ENCODE results near the gene GSDMA.

The GSDMA gene

GRCh38 chr17:39974433-39974832 is 11.6 kb downstream of the GSDMA start:
- no peak for DNase-seq (ENCODE audit: low spot score in 2 of 2)
- Mint-ChIP-seq H3K36me3 (ENCODE audit: insufficient read depth) (peaks cover 2% of the 10 kb centered on the region), H3K9me3 (no peaks in the 10 kb centered on the region), H3K4me3 (no peak overlapping the region), H3K27ac (ENCODE audit: low read depth) (no peak overlapping the region), H3K27me3 (peaks cover 35% of the 10 kb centered on the region), H3K4me1 (peaks cover 4% of the 10 kb centered on the region)
- ATAC-seq (replicated peaks; ENCODE audit: extremely low read depth, poor library complexity, severe bottlenecking) = no peak

- DNase-seq (ENCODE audit: low spot score in 2 of 2) (no peak), ATAC-seq (replicated peaks; ENCODE audit: extremely low read depth, poor library complexity, severe bottlenecking) (no peak)
- H3K36me3 Mint-ChIP-seq (ENCODE audit: insufficient read depth) = peaks cover 7% of the 10 kb centered on the region
- peaks cover 14% of the 10 kb centered on the region for H3K4me1 Mint-ChIP-seq
- H3K27ac Mint-ChIP-seq (ENCODE audit: low read depth) = no peak overlapping the region
- H3K9me3 Mint-ChIP-seq = no peaks in the 10 kb centered on the region
- H3K4me3 Mint-ChIP-seq = no peak overlapping the region
- peaks cover 22% of the 10 kb centered on the region for H3K27me3 Mint-ChIP-seq
Observed at GRCh38 chr17:39975801-39976200, 13.0 kb downstream of the GSDMA start.

GRCh38 chr17:39979016-39979670 is 16.3 kb downstream of the GSDMA start:
- H3K9me3 Mint-ChIP-seq = no peaks in the 10 kb centered on the region
- no peak overlapping the region for H3K4me3 Mint-ChIP-seq
- DNase-seq (ENCODE audit: low spot score in 2 of 2) (no peak), ATAC-seq (replicated peaks; ENCODE audit: extremely low read depth, poor library complexity, severe bottlenecking) (no peak)
- no peak overlapping the region for H3K27ac Mint-ChIP-seq (ENCODE audit: low read depth)
- peaks cover 18% of the 10 kb centered on the region for H3K36me3 Mint-ChIP-seq (ENCODE audit: insufficient read depth)
- H3K4me1 Mint-ChIP-seq = peaks cover 26% of the 10 kb centered on the region
- H3K27me3 Mint-ChIP-seq = peaks cover 4% of the 10 kb centered on the region

GRCh38 chr17:39979893-39980350 is 17.1 kb downstream of the GSDMA start:
- H3K27me3 Mint-ChIP-seq = no peaks in the 10 kb centered on the region
- peak overlapping the region; percentile 91 for H3K4me3 Mint-ChIP-seq
- H3K36me3 Mint-ChIP-seq (ENCODE audit: insufficient read depth) = peaks cover 20% of the 10 kb centered on the region
- peaks cover 26% of the 10 kb centered on the region for H3K4me1 Mint-ChIP-seq
- H3K9me3 Mint-ChIP-seq = no peaks in the 10 kb centered on the region
- ATAC-seq (replicated peaks; ENCODE audit: extremely low read depth, poor library complexity, severe bottlenecking) = peak; percentile 12
- DNase-seq (ENCODE audit: low spot score in 2 of 2) = no peak
- H3K27ac Mint-ChIP-seq (ENCODE audit: low read depth) = peak overlapping the region; percentile 96

DNA sequence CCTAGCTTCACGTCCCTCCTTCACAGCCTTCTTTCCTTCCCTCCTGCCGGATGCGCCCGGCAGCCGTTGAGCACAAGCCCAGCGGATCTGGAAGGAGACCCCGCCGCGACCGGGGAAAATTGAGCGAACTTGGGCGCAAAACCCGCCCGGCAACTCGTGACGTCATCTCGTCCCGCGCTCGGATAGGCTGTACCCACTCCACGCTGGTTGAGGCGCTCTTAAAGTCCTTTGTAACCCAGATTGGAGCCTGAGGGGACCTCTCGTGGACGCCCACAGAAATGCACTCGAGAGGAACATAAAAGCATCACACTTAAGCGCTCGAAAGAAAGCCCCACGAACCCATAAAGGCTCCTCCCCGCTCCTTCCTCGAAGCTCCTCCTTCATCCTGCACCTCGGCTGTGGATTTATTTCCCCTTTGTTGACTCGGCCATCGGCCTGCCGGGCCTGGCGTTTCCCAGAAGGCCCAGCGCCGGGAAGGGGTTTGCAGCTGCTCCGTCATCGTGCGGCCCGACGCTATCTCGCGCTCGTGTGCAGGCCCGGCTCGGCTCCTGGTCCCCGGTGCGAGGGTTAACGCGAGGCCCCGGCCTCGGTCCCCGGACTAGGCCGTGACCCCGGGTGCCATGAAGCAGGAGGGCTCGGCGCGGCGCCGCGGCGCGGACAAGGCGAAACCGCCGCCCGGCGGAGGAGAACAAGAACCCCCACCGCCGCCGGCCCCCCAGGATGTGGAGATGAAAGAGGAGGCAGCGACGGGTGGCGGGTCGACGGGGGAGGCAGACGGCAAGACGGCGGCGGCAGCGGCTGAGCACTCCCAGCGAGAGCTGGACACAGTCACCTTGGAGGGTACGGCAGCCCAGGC is 17.8 kb downstream of the GSDMA start, which contains the start of gene PSMD3:
PSMD3 (plus strand) TSS at position 457 of the 856 bp plus-strand sequence; CDS start at position 621, 164 bp downstream.
- Mint-ChIP-seq H3K36me3 (ENCODE audit: insufficient read depth) (peaks cover 23% of the 10 kb centered on the region), H3K4me1 (peaks cover 26% of the 10 kb centered on the region), H3K27ac (ENCODE audit: low read depth) (peak within 1 kb of the TSS; percentile 96), H3K9me3 (no peaks in the 10 kb centered on the region), H3K27me3 (no peaks in the 10 kb centered on the region), H3K4me3 (peak within 1 kb of the TSS; percentile 91)
- ATAC-seq (replicated peaks; ENCODE audit: extremely low read depth, poor library complexity, severe bottlenecking) = peak; percentile 98
- peak; percentile 96 to 99 for DNase-seq (ENCODE audit: low spot score in 2 of 2)

DNA sequence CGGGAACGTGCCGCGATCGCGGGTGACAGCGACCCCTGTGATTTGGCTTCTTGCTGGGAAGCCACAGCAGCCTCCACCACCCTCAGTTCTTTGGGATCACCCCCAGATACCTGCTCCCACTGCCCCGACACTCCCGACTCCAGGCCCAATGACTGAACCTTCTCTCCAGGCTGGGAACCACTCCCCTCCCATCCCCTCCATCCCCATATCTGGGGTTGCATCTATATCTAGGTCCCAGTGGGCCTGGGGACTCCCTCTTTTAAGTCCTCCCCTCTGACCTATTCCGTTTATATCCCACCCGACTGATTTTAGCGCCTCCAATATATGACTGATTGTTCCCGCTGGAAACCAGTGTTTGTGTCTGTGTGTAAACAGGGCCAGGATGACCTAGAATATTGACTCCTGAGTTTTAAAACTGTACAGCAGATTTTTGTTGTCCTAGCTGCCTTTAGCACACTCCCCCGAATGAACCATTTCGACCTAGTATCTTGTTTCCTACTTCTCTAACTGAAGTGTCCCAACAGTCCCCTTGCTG is 18.5 kb downstream of the GSDMA start:
- Mint-ChIP-seq H3K4me1 (peaks cover 26% of the 10 kb centered on the region), H3K4me3 (peak overlapping the region; percentile 91), H3K27ac (ENCODE audit: low read depth) (peak overlapping the region; percentile 96), H3K36me3 (ENCODE audit: insufficient read depth) (peaks cover 29% of the 10 kb centered on the region), H3K9me3 (no peaks in the 10 kb centered on the region), H3K27me3 (no peaks in the 10 kb centered on the region)
- ATAC-seq (replicated peaks; ENCODE audit: extremely low read depth, poor library complexity, severe bottlenecking) (no peak), DNase-seq (ENCODE audit: low spot score in 2 of 2) (no peak)

DNA sequence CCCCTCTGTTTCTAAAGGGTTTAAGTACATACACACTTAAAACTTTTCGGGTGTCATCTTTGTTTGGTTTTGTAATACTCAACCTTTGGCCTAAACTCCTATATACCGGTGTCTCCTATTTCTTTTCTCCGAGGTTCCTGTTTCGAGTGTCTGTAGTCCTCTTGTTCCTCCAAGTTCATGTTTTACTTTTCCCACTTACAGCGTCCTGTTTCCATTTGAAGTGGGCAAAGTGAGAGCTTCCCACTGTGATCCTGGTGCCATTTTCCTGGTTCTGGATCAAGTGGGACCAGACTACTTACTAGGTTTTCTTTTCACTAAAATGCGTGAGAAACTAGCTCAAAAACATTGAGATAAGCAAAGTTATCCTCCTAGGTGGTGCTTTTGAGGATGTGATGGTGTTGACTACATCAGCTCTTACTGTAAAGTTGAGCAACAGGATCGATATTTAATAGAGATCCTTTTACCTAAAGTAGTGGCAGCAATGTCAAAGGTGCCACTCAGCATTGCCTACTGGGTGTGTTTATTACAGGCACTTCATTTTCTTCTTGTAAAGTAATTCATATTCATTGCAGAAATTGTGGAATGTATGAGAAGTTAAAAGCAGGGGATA is 19.1 kb downstream of the GSDMA start:
- H3K4me1 Mint-ChIP-seq = peaks cover 26% of the 10 kb centered on the region
- peaks cover 35% of the 10 kb centered on the region for H3K36me3 Mint-ChIP-seq (ENCODE audit: insufficient read depth)
- H3K27me3 Mint-ChIP-seq = no peaks in the 10 kb centered on the region
- peak overlapping the region; percentile 91 for H3K4me3 Mint-ChIP-seq
- no peak for DNase-seq (ENCODE audit: low spot score in 2 of 2)
- ATAC-seq (replicated peaks; ENCODE audit: extremely low read depth, poor library complexity, severe bottlenecking) = no peak
- peak overlapping the region; percentile 96 for H3K27ac Mint-ChIP-seq (ENCODE audit: low read depth)
- no peaks in the 10 kb centered on the region for H3K9me3 Mint-ChIP-seq

DNA sequence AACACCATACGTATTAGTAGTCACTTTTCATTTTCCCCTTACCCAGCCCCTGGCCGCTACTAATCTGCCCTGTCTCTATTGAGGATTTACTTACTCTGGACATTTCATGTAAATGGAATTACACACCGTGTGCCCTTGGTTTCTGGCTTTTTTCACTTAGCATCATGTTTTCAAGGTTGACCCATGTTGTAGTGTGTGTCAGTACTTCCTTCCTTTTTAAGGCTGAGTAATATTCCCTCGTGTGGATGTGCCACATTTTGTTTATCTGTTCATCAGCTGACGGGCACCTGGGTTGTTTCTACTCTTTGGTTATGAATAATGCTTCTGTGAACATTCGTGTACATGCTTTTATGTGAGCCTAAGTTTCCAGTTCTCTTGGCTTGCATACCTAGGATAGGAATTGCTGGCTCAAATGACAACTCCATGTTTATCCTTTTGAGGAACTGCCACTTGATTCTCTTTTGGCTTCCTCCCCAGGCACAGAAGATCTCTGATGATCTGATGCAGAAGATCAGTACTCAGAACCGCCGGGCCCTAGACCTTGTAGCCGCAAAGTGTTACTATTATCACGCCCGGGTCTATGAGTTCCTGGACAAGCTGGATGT is 25.5 kb downstream of the GSDMA start:
- Mint-ChIP-seq H3K27me3 (no peaks in the 10 kb centered on the region), H3K4me3 (no peak overlapping the region), H3K4me1 (peaks cover 15% of the 10 kb centered on the region), H3K9me3 (no peaks in the 10 kb centered on the region), H3K27ac (ENCODE audit: low read depth) (no peak overlapping the region), H3K36me3 (ENCODE audit: insufficient read depth) (peaks cover 76% of the 10 kb centered on the region)
- ATAC-seq (replicated peaks; ENCODE audit: extremely low read depth, poor library complexity, severe bottlenecking) (no peak), DNase-seq (ENCODE audit: low spot score in 2 of 2) (no peak)

- DNase-seq (ENCODE audit: low spot score in 2 of 2) (no peak), ATAC-seq (replicated peaks; ENCODE audit: extremely low read depth, poor library complexity, severe bottlenecking) (no peak)
- Mint-ChIP-seq H3K4me1 (peaks cover 19% of the 10 kb centered on the region), H3K4me3 (no peak overlapping the region), H3K9me3 (no peaks in the 10 kb centered on the region), H3K36me3 (ENCODE audit: insufficient read depth) (peaks cover 74% of the 10 kb centered on the region), H3K27me3 (no peaks in the 10 kb centered on the region), H3K27ac (ENCODE audit: low read depth) (peak overlapping the region; percentile 36)
Observed at GRCh38 chr17:39994448-39994847, 31.6 kb downstream of the GSDMA start.

- peak overlapping the region; percentile 36 for H3K27ac Mint-ChIP-seq (ENCODE audit: low read depth)
- H3K9me3 Mint-ChIP-seq = no peaks in the 10 kb centered on the region
- peaks cover 18% of the 10 kb centered on the region for H3K4me1 Mint-ChIP-seq
- H3K36me3 Mint-ChIP-seq (ENCODE audit: insufficient read depth) = peaks cover 64% of the 10 kb centered on the region
- ATAC-seq (replicated peaks; ENCODE audit: extremely low read depth, poor library complexity, severe bottlenecking) (no peak), DNase-seq (ENCODE audit: low spot score in 2 of 2) (no peak)
- no peaks in the 10 kb centered on the region for H3K27me3 Mint-ChIP-seq
- H3K4me3 Mint-ChIP-seq = no peak overlapping the region
Observed at GRCh38 chr17:39995438-39995837, 32.6 kb downstream of the GSDMA start.

DNA sequence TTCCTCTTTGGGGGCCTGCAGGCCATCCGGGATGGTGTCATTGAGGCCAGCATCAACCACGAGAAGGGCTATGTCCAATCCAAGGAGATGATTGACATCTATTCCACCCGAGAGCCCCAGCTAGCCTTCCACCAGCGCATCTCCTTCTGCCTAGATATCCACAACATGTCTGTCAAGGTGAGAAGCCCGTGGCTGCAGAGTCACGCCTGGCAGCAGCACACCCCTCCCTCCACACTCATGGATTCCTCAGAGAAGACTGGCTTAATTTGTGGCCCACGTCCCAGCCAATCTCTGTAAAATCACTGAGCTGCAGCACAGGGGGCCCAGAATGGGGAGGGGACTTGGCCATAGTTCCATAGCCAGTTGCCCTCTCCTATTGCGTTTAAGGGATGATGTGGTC is 33.4 kb downstream of the GSDMA start:
- peaks cover 18% of the 10 kb centered on the region for H3K4me1 Mint-ChIP-seq
- H3K4me3 Mint-ChIP-seq = no peak overlapping the region
- ATAC-seq (replicated peaks; ENCODE audit: extremely low read depth, poor library complexity, severe bottlenecking) = no peak
- no peaks in the 10 kb centered on the region for H3K9me3 Mint-ChIP-seq
- no peak overlapping the region for H3K27ac Mint-ChIP-seq (ENCODE audit: low read depth)
- DNase-seq (ENCODE audit: low spot score in 2 of 2) = no peak
- no peaks in the 10 kb centered on the region for H3K27me3 Mint-ChIP-seq
- H3K36me3 Mint-ChIP-seq (ENCODE audit: insufficient read depth) = peaks cover 56% of the 10 kb centered on the region

GRCh38 chr17:39996800-39997199 is 34.0 kb downstream of the GSDMA start:
- ATAC-seq (replicated peaks; ENCODE audit: extremely low read depth, poor library complexity, severe bottlenecking) = no peak
- Mint-ChIP-seq H3K4me3 (no peak overlapping the region), H3K4me1 (peaks cover 18% of the 10 kb centered on the region), H3K9me3 (no peaks in the 10 kb centered on the region), H3K27me3 (no peaks in the 10 kb centered on the region), H3K27ac (ENCODE audit: low read depth) (no peak overlapping the region), H3K36me3 (ENCODE audit: insufficient read depth) (peaks cover 51% of the 10 kb centered on the region)
- no peak for DNase-seq (ENCODE audit: low spot score in 2 of 2)
